Tibial nerve (tissue), 4 donors: ENCODE data around the gene KCTD5. TPM values are rescaled to one million over a fixed set of nuclear protein-coding genes. Genes with fewer than 3 reads are reported as not detected.

Source experiments
- DNase-seq, 2 donors: peaks; one replicate each; pipeline ENCODE4 v3.0.0-alpha.2; 2019; ENCODE audit warnings: low spot score in 2 of 2
- H3K27ac ChIP-seq, 4 donors: fragments of 200-600 bp; sonication (generic) in 3 of 4; one replicate each; pipeline ENCODE4 v1.5.1; 2017 to 2019; ENCODE audit warnings: mild to moderate bottlenecking in 1 of 4
- H3K27me3 ChIP-seq, 2 donors: fragments of 200-600 bp; sonication (generic) in 1 of 2; one replicate each; pipeline versions ENCODE4 v1.5.1 to v1.6.0; 2017 to 2019
- H3K36me3 ChIP-seq, 3 donors: fragments of 200-600 bp; sonication (generic); one replicate each; pipeline ENCODE4 v1.5.1; 2018 to 2019
- H3K4me1 ChIP-seq, 4 donors: fragments of 200-600 bp; sonication (generic) in 3 of 4; one replicate each; pipeline ENCODE4 v1.5.1; 2017 to 2019
- H3K4me3 ChIP-seq, 4 donors: fragments of 200-600 bp; sonication (generic) in 3 of 4; one replicate each; pipeline ENCODE4 v1.5.1; 2017 to 2019; ENCODE audit warnings: mild to moderate bottlenecking in 1 of 4, moderate library complexity in 1 of 4
- H3K9me3 ChIP-seq, 4 donors: fragments of 200-600 bp; sonication (generic) in 3 of 4; one replicate each; pipeline ENCODE4 v1.5.1; 2017 to 2019
- CTCF ChIP-seq, 5 experiments: fragments of 200-600 bp in 3 of 5; fragments of 450-650 bp in 2 of 5; sonication (generic) in 3 of 5; IDR thresholded peaks; one replicate each; pipeline ENCODE4 v1.5.1; 2016 to 2019; ENCODE audit warnings: antibody characterized with exemption in 5 of 5, mild to moderate bottlenecking in 3 of 5, moderate library complexity in 2 of 5
- EP300 ChIP-seq, 2 donors: sonication (generic); formaldehyde crosslinking; IDR thresholded peaks; one replicate each; pipeline ENCODE4 v1.6.1; 2017; ENCODE audit warnings: antibody characterized with exemption in 2 of 2, mild to moderate bottlenecking in 1 of 2
- POLR2A ChIP-seq, 2 donors: fragments of 450-650 bp; IDR thresholded peaks; one replicate each; pipeline ENCODE4 v1.6.1; 2017; ENCODE audit warnings: antibody characterized with exemption in 2 of 2, mild to moderate bottlenecking in 2 of 2, moderate library complexity in 2 of 2
- WGBS, 2 donors: methylation state at CpG; one replicate each; pipeline ENCODE4 v1.1.5; 2018; 5-methylcytosine and 5-hydroxymethylcytosine counted together
- total RNA-seq, 4 donors: library from RNA; depleted of rRNA; stranded (reverse); fragments of >200 nt; gene quantifications; one replicate each; pipeline ENCODE4 v1.1.0, GENCODE V29; 2016

Gene KCTD5
- total RNA-seq, 4 donors from 2014 or later: 17.8 to 24.3 (median 21.2) TPM

- Histone ChIP-seq H3K27ac (no peak overlapping the region), H3K36me3 (peaks cover 7 to 70% (median 22%) of the 10 kb centered on the region in 3 donors), H3K4me1 (peaks cover 0 to 3% (median 1%) of the 10 kb centered on the region in 4 donors), H3K9me3 (no peaks in the 10 kb centered on the region), H3K27me3 (no peaks in the 10 kb centered on the region), H3K4me3 (no peak overlapping the region)
- no peak for DNase-seq
- TF ChIP-seq EP300 (IDR thresholded peaks at IDR 0.05) (no peak), POLR2A (IDR thresholded peaks at IDR 0.05) (no peak), CTCF (IDR thresholded peaks at IDR 0.05) (no peak)
- 92 to 95% methylated on average over 15 to 19 of the region's 28 CpGs for WGBS, 2 donors
Observed at GRCh38 chr16:2698103-2698870, 16.0 kb downstream of the KCTD5 start.

GRCh38 chr16:2698965-2699750 is 16.8 kb downstream of the KCTD5 start:
- no peak overlapping the region for H3K27ac ChIP-seq
- WGBS, 2 donors: 79 to 88% methylated on average over 28 to 30 of the region's 32 CpGs
- H3K36me3 ChIP-seq: peaks cover 7 to 78% (median 22%) of the 10 kb centered on the region in 3 donors
- no peaks in the 10 kb centered on the region for H3K9me3 ChIP-seq
- TF ChIP-seq POLR2A (IDR thresholded peaks at IDR 0.05): no peak
- TF ChIP-seq CTCF (IDR thresholded peaks at IDR 0.05): no peak
- no peak for TF ChIP-seq EP300 (IDR thresholded peaks at IDR 0.05)
- H3K4me1 ChIP-seq: no peaks in the 10 kb centered on the region
- H3K4me3 ChIP-seq: no peak overlapping the region
- no peak for DNase-seq
- H3K27me3 ChIP-seq: no peaks in the 10 kb centered on the region

GRCh38 chr16:2699791-2700600 is 17.7 kb downstream of the KCTD5 start:
- WGBS, 2 donors: 87 to 91% methylated on average over 24 to 26 of the region's 28 CpGs
- no peak for TF ChIP-seq POLR2A (IDR thresholded peaks at IDR 0.05)
- TF ChIP-seq EP300 (IDR thresholded peaks at IDR 0.05): no peak
- Histone ChIP-seq H3K9me3 (no peaks in the 10 kb centered on the region), H3K27me3 (no peaks in the 10 kb centered on the region), H3K36me3 (peaks cover 7 to 87% (median 22%) of the 10 kb centered on the region in 3 donors), H3K4me1 (no peaks in the 10 kb centered on the region), H3K4me3 (no peak overlapping the region), H3K27ac (no peak overlapping the region)
- DNase-seq: no peak

GRCh38 chr16:2700786-2701185 is 18.5 kb downstream of the KCTD5 start:
- Histone ChIP-seq H3K9me3 (no peaks in the 10 kb centered on the region), H3K36me3 (peaks cover 7 to 95% (median 22%) of the 10 kb centered on the region in 3 donors), H3K4me1 (no peaks in the 10 kb centered on the region), H3K4me3 (no peak overlapping the region), H3K27me3 (no peaks in the 10 kb centered on the region), H3K27ac (no peak overlapping the region)
- no peak for DNase-seq
- 70 to 76% methylated on average over 7 to 13 of the region's 13 CpGs for WGBS, 2 donors
- TF ChIP-seq CTCF (IDR thresholded peaks at IDR 0.05) (no peak), EP300 (IDR thresholded peaks at IDR 0.05) (no peak), POLR2A (IDR thresholded peaks at IDR 0.05) (no peak)

GRCh38 chr16:2701272-2701671 is 18.9 kb downstream of the KCTD5 start:
- WGBS, 2 donors: 92% methylated on average over 10 to 13 of the region's 15 CpGs

More at GRCh38 chr16:2701272-2701671, 18.9 kb downstream of the KCTD5 start:
- Histone ChIP-seq H3K27ac (no peak overlapping the region), H3K4me1 (no peaks in the 10 kb centered on the region), H3K4me3 (no peak overlapping the region), H3K9me3 (no peaks in the 10 kb centered on the region), H3K27me3 (no peaks in the 10 kb centered on the region), H3K36me3 (peaks cover 7 to 100% (median 22%) of the 10 kb centered on the region in 3 donors)
- TF ChIP-seq CTCF (IDR thresholded peaks at IDR 0.05) (no peak), POLR2A (IDR thresholded peaks at IDR 0.05) (no peak), EP300 (IDR thresholded peaks at IDR 0.05) (no peak)
- DNase-seq: no peak
